RPMI8226 (cell line): ENCODE measurements around the gene NCOA5.
"Not testable (repeated sequence)": the region's sequence is repeated elsewhere in the genome, so short reads cannot be mapped to it uniquely, and the experiment has no call there.

Source experiments
- DNase-seq: peaks from one replicate; pipeline ENCODE4 v3.0.0-alpha.2; 2015

The NCOA5 gene

DNA sequence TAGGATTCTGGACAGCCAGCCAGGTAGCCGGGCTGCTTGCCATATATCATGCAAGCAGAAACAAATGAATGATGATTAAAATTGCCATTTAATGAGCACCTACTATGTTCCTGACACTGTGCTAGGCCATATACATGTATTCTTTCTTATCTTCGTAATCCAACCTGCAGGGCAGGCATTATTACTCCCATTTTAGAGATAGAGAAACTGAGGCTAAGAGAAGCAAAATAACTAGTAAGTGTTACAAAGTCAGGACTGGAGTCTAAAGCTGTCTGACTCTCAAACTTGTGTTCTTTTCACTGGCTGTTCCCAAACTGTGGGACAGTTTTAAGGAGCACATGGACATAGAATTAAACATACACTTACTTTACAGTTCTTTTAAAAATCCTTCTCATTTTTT is 30.4 kb upstream of the NCOA5 start:
- no peak for DNase-seq

GRCh38 chr20:46119547-46119946 is 29.8 kb upstream of the NCOA5 start:
- DNase-seq, result no peak

GRCh38 chr20:46119028-46119546 is 29.3 kb upstream of the NCOA5 start:
- no peak for DNase-seq

GRCh38 chr20:46118481-46119020 is 28.8 kb upstream of the NCOA5 start:
- DNase-seq, result peak; percentile 28

DNA sequence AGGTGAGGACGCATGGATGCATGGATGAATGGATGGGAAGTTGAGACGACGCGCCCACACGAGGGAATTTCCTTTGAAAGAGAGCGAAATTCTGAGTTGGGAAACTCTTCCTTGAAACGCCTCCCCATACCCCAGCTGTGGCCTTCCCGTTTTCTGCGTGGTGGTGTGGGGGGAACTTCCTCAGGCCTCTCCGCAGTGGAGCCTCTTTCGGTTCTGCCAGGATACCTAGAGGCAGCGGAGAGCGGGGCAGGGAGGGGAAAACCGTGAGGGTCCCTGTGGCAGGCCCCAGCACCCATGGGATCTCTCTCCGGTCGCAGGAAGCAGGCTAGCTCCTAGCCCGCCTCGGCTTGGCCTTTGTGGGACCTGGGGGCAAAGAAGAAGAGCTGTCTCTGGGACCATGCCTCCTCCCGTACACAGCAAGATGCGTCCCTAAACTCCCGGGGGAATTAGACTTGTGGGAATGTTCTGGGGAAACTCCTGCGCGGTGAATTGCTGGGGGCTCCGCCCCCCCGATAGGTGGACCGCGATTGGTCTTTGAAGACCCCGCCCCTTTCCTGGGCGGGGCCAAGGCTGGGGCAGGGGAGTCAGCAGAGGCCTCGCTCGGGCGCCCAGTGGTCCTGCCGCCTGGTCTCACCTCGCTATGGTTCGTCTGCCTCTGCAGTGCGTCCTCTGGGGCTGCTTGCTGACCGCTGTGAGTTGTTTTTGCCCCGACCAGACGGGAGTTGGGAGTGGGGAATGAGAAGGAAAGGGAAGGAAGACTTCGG is 28.1 kb upstream of the NCOA5 start, which contains the start of gene CD40:
Gene CD40, plus strand, starts transcription at position 611 of the 764 bp plus-strand sequence. Its CDS starts 30 bp downstream, at position 641.
- peak; percentile 79 for DNase-seq

DNA sequence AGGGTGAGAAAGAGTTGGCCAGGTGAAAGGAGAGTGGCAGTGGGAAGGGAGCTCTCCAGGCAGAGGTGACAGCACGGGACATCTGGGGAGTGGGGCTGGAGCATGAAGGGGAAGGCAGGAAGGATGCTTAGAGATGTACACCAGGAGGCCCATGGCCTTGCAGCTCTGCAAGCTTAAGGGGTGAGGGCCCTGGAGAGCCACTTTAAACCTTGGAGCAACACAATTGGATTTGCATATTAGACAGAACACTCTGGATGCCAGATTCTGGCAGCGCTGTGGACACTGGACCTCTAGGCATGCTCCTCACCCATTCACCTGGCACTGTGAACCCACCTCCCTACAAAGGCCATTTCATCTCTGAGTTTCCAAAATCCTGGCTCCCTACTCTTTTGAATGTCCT is 24.7 kb upstream of the NCOA5 start:
- no peak for DNase-seq

- no peak for DNase-seq
Measured at GRCh38 chr20:46113113-46113470, 23.3 kb upstream of the NCOA5 start.

GRCh38 chr20:46112430-46113112 is 22.8 kb upstream of the NCOA5 start:
- no peak for DNase-seq

- DNase-seq, result no peak
Measured at GRCh38 chr20:46111836-46112212, 22.1 kb upstream of the NCOA5 start.

GRCh38 chr20:46111028-46111835 is 21.5 kb upstream of the NCOA5 start:
- DNase-seq, result no peak

GRCh38 chr20:46108976-46109375 is 19.2 kb upstream of the NCOA5 start:
- DNase-seq, result no peak

DNA sequence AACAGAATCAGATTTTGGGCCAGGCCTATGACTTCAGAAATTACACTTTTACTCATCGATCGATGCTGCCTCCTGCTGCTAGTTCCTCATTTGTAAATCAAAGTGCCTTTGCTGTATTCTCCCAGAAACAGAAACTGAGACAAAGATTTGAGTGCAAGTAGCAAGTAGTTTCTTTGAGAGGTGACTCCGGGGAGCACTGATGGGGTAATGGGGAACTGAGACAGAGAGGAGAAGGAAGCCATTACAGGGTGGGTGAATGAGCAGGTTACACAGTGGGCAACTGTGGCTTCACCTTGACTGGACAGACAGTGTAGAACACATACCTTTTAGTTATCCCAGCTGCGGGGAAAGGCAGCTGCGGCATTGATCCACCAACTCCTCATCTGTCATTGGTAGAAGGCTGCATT is 18.7 kb upstream of the NCOA5 start:
- DNase-seq, result peak; percentile 47

DNA sequence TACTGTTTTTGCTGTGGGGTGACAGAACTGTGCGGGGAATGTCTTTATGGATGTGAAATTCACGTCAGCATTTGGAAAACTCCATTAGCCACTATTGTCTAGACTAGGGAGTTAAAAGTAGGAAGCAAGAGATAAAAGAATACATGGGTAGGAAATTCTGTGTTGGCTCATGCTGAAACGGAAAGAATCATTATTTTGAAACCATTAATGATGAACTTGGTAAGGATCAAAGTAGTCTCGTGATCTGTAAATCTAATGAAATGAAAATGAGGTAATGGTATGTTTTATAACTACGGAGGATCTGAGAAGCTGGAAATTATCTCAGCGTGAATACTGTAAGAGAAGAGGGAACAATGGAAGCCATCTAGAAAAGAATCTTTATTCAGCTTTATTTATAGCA is 17.3 kb upstream of the NCOA5 start:
- DNase-seq, result no peak

DNA sequence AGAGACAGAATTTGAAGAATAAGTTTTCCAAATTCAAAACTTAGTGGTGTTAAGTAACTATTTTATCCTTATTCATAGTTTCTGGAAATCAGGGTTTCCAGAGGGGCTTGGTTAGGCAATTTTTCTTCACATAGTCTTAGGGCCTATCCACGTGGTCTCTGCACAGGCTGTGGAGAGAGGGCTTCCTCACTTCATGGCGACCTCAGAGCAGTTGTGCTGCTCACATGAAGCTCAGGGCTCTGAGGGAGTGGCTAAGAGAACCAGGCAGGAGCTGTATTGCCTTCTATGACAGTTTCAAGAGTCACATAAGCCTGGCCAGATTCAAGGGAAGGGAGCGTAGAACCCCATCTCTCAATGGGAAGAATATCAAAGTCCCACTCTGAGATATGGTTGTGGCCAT is 14.5 kb upstream of the NCOA5 start:
- no peak for DNase-seq

DNA sequence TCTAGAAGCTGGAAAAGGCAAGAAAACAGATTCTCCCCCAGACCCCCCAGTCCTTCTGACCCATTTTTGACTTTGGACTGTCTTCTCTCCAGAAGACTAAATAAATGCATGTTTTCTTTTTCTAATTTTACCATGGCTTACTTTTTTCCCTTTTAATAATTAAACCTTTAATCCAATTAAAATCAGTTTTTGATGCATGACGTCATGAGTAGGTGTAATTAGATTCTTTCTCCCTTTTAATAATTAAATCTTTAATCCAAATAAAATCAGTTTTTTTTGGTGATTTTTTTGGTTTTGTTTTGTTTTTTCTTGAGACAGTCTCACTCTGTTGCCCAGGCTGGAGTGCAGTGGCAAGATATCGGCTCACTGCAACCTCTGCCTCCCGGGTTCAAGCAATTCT is 13.2 kb upstream of the NCOA5 start:
- no peak for DNase-seq

DNA sequence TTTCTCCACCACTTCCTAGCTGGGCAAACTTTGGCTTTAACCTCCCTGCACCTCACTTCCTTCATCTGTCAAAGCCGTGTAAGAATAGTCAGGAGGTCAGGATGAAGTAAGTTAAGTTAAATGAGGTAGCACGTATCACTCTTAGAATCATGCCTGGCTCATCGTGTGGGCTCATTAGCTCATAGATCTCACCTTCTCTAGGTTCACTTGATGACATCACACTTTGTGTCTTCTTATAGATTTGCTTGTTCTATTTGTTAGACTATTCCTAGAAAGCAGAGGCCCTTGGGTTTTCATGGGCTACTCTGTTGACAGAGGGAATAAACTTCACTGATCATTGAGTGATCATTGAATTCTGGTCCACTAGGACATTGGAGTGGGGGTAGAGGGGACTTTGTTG is 12.2 kb upstream of the NCOA5 start:
- DNase-seq, result no peak

DNA sequence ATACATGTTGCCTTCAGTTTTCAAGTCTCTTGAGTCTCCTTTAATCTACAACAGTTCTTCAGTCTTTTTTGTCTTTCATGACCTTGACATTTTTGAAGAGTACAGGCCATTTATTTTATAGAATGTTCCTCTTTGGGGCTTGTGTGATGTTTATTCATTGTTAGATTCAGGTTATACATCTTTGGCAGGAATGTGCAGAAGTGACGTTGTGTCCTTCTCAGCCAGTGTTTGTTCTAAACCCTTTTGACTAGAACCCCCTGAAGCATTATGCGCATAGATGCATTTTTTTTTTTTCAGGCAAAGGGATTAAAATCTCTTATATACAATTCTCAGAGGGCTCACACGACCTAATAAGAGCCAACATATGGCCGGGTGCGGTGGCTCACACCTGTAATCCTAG is 11.2 kb upstream of the NCOA5 start:
- DNase-seq, result no peak

- not testable (repeated sequence) for DNase-seq
Measured at GRCh38 chr20:46100444-46100843, 10.7 kb upstream of the NCOA5 start.

- no peak for DNase-seq
Measured at GRCh38 chr20:46099491-46100287, 9.9 kb upstream of the NCOA5 start.

GRCh38 chr20:46093531-46093930 is 3.8 kb upstream of the NCOA5 start:
- DNase-seq, result no peak

GRCh38 chr20:46091622-46092535 is 2.1 kb upstream of the NCOA5 start:
- not testable (repeated sequence) for DNase-seq

DNA sequence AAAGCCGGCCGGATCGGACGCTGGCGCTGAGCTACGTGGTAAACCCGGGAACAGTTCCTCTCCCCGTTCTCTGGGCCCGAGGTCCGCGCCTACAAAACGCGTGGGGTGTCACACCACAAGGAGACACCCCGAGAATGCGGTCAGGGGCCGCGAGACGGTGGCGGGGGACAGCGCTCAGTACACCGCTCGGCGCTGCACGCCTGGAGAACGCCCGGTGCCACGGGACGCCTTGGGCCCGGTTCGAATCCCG is 670 bp downstream of the NCOA5 start:
- DNase-seq, result no peak
